AG04449 (cell line): Measurements from ENCODE around the gene AGPAT2.
"Not testable (repeated sequence)": the region's sequence is repeated elsewhere in the genome, so short reads cannot be mapped to it uniquely, and the experiment has no call there.

Experiments used
- CTCF ChIA-PET: fragments of 350-600 bp; formaldehyde crosslinking; extraction: SDS; loops from one replicate; lab custom pipeline; 2021; ENCODE audit warnings: antibody characterized with exemption; lab: Yijun Ruan, JAX
- POLR2A ChIA-PET: fragments of 400-600, 350-600 bp; formaldehyde crosslinking; extraction: SDS; loops from one replicate; lab custom pipeline; 2020; ENCODE audit warnings: antibody characterized with exemption, inconsistent platforms; lab: Yijun Ruan, JAX
- DNase-seq: peaks from one replicate; pipeline ENCODE4 v3.0.0-alpha.2; 2010; ENCODE audit warnings: low read depth, low spot score
- H3K4me3 ChIP-seq: 2 replicates; pipeline ENCODE4 v1.5.1; 2011; ENCODE audit warnings: low read depth, mild to moderate bottlenecking, control low read depth, low read length
- CTCF ChIP-seq: IDR thresholded peaks from one replicate; pipeline ENCODE4 v1.5.1; 2011; ENCODE audit warnings: mild to moderate bottlenecking, moderate library complexity, low read length, control low read depth, inconsistent platforms; ENCODE audit not compliant: insufficient read depth; ENCODE audit errors: missing control alignments

The AGPAT2 gene

GRCh38 chr9:136642439-136642921, 44.8 kb downstream of the AGPAT2 start:
- DNase-seq = no peak
- H3K4me3 ChIP-seq = no peak overlapping the region
- no peak for TF ChIP-seq CTCF
- POLR2A ChIA-PET = no interaction called here
- CTCF ChIA-PET = interaction anchor here (0.9 to 21.7 kb wide), 7 partner anchors 11 to 155 kb away, joined by 3 to 371 read pairs (median 9); no protein-coding TSS in a partner anchor

GRCh38 chr9:136640171-136641111, 46.8 kb downstream of the AGPAT2 start:
- no peak for TF ChIP-seq CTCF
- ChIA-PET CTCF (interaction anchor here (1.0 to 21.7 kb wide), 3 partner anchors 9 to 153 kb away, joined by 3 to 371 read pairs (median 5); no protein-coding TSS in a partner anchor), POLR2A (no interaction called here)
- no peak overlapping the region for H3K4me3 ChIP-seq
- DNase-seq = no peak

- H3K4me3 ChIP-seq = no peak overlapping the region
- POLR2A ChIA-PET = no interaction called here
- no peak for DNase-seq
- CTCF ChIA-PET = interaction anchor here (0.6 to 21.7 kb wide), 5 partner anchors 9 to 147 kb away, joined by 3 to 371 read pairs (median 10); no protein-coding TSS in a partner anchor
- TF ChIP-seq CTCF = no peak
Measured at GRCh38 chr9:136634904-136635303, 52.4 kb downstream of the AGPAT2 start.

GRCh38 chr9:136632491-136633106, 54.7 kb downstream of the AGPAT2 start:
- CTCF ChIA-PET = interaction anchor here (1.0 to 21.7 kb wide), 7 partner anchors 8 to 145 kb away, joined by 3 to 371 read pairs (median 14); no protein-coding TSS in a partner anchor
- DNase-seq, H3K4me3 ChIP-seq, POLR2A ChIA-PET: not testable (repeated sequence)

GRCh38 chr9:136632072-136632471, 55.2 kb downstream of the AGPAT2 start:
- DNase-seq, POLR2A ChIA-PET, H3K4me3 ChIP-seq: not testable (repeated sequence)
- CTCF ChIA-PET = interaction anchor here (0.7 to 1.4 kb wide), 18 partner anchors 8 to 320 kb away, joined by 3 to 163 read pairs (median 4); no protein-coding TSS in a partner anchor

GRCh38 chr9:136631038-136632000, 55.9 kb downstream of the AGPAT2 start:
- peak; percentile 93 for TF ChIP-seq CTCF
- POLR2A ChIA-PET = no interaction called here
- no peak for DNase-seq
- CTCF ChIA-PET = interaction anchor here (0.7 to 1.4 kb wide), 18 partner anchors 9 to 319 kb away, joined by 3 to 163 read pairs (median 4); no protein-coding TSS in a partner anchor
- no peak overlapping the region for H3K4me3 ChIP-seq
